ENCODE results near the gene WEE2. TPM values are rescaled to one million over a fixed set of nuclear protein-coding genes. Genes with fewer than 3 reads are reported as not detected.
"Not testable (repeated sequence)": the region's sequence is repeated elsewhere in the genome, so short reads cannot be mapped to it uniquely, and the experiment has no call there.

The WEE2 gene
- total RNA-seq, 1 donor from 2014 or later, result not detected

GRCh38 chr7:141742229-141742628 lies 34.1 kb downstream of the WEE2 start:
- intact Hi-C loops (cut with DNase I), result no loop called here
- ATAC-seq (no peak), DNase-seq (ENCODE audit: missing footprints) (no peak)

- intact Hi-C loops (cut with DNase I), result no loop called here
- no peak for DNase-seq (ENCODE audit: missing footprints)
- no peak for ATAC-seq
Measured at GRCh38 chr7:141744131-141744530, 36.0 kb downstream of the WEE2 start.

GRCh38 chr7:141748396-141748795 lies 40.2 kb downstream of the WEE2 start:
- DNase-seq (ENCODE audit: missing footprints) (no peak), ATAC-seq (no peak)
- intact Hi-C loops (cut with DNase I), result no loop called here

GRCh38 chr7:141751904-141752303 lies 43.8 kb downstream of the WEE2 start:
- intact Hi-C loops (cut with DNase I); DNase-seq (ENCODE audit: missing footprints); ATAC-seq: not testable (repeated sequence)

GRCh38 chr7:141752634-141753033 lies 44.5 kb downstream of the WEE2 start:
- DNase-seq (ENCODE audit: missing footprints) (no peak), ATAC-seq (no peak)
- intact Hi-C loops (cut with DNase I), result no loop called here

- no peak for ATAC-seq
- DNase-seq (ENCODE audit: missing footprints), result no peak
- intact Hi-C loops (cut with DNase I), result no loop called here
Measured at GRCh38 chr7:141754939-141755338, 46.8 kb downstream of the WEE2 start.

- DNase-seq (ENCODE audit: missing footprints), result no peak
- no peak for ATAC-seq
- intact Hi-C loops (cut with DNase I), result no loop called here
Measured at GRCh38 chr7:141763797-141764196, 55.6 kb downstream of the WEE2 start, which contains the start of gene TAS2R3. Gene TAS2R3, plus strand, starts transcription at chr7:141764097. Its CDS starts 62 bp downstream, at chr7:141764159.

GRCh38 chr7:141770083-141770583 lies 62.0 kb downstream of the WEE2 start:
- DNase-seq (ENCODE audit: missing footprints); intact Hi-C loops (cut with DNase I); ATAC-seq: not testable (repeated sequence)

- ATAC-seq (no peak), DNase-seq (ENCODE audit: missing footprints) (no peak)
- intact Hi-C loops (cut with DNase I), result no loop called here
Measured at GRCh38 chr7:141776374-141776773, 68.2 kb downstream of the WEE2 start, which contains the start of gene TAS2R4. Gene TAS2R4, plus strand, starts transcription at chr7:141776674. Its CDS starts 1,815 bp downstream, at chr7:141778489.

Other genes with a start within 250 kb of the WEE2 start
- 28.4 TPM for gene AGK, start 156.9 kb upstream of the WEE2 start, total RNA-seq
- 9.1 TPM for gene DENND11, start 6.2 kb upstream of the WEE2 start, total RNA-seq
- gene SSBP1, start 30.0 kb downstream of the WEE2 start, total RNA-seq, result 109 TPM
- 0.43 TPM for gene TAS2R3, start 55.7 kb downstream of the WEE2 start, total RNA-seq
- 0.14 TPM for gene TAS2R4, start 68.3 kb downstream of the WEE2 start, total RNA-seq
- 0.27 TPM for gene TAS2R5, start 81.9 kb downstream of the WEE2 start, total RNA-seq
- gene PRSS37, start 133.1 kb downstream of the WEE2 start, total RNA-seq, result not detected
- not detected for gene OR9A4, start 208.0 kb downstream of the WEE2 start, total RNA-seq
- gene CLEC5A, start 238.6 kb downstream of the WEE2 start, total RNA-seq, result 0.41 TPM